SK-N-SH treated with all-trans-retinoic acid at 6 μM for 48 hours (cell line): ENCODE measurements around the gene AXIN1.

Experiments
- BACH2 ChIP-seq: fragments of 250-450 bp; sonication (Bioruptor Pico); IDR thresholded peaks from 2 replicates; pipeline ENCODE4 v1.9.0; 2021; ENCODE audit warnings: mild to moderate bottlenecking, borderline replicate concordance
- ESRRG ChIP-seq: fragments of 250-450 bp; sonication (Bioruptor Pico); IDR thresholded peaks from 2 replicates; pipeline ENCODE4 v1.6.1; 2021; ENCODE audit warnings: mild to moderate bottlenecking
- PPARA ChIP-seq: fragments of 250-450 bp; sonication (Bioruptor Pico); IDR thresholded peaks from 2 replicates; pipeline ENCODE4 v1.5.0; 2020; ENCODE audit warnings: mild to moderate bottlenecking, borderline replicate concordance
- TSHZ2 ChIP-seq: fragments of 250-450 bp; sonication (Bioruptor Pico); IDR thresholded peaks from 2 replicates; pipeline ENCODE4 v1.5.0; 2020; ENCODE audit warnings: mild to moderate bottlenecking, moderate library complexity
- ZC3H10 ChIP-seq: fragments of 250-450 bp; sonication (Bioruptor Pico); IDR thresholded peaks from 2 replicates; pipeline ENCODE4 v1.5.1; 2021; ENCODE audit warnings: mild to moderate bottlenecking, moderate library complexity

- TF ChIP-seq BACH2 (CRISPR knock-in tag): no peak
- no peak for TF ChIP-seq TSHZ2 (CRISPR knock-in tag)
- TF ChIP-seq ZC3H10: no peak
- TF ChIP-seq ESRRG (CRISPR knock-in tag): no peak
- TF ChIP-seq PPARA (CRISPR knock-in tag): no peak
Observed at GRCh38 chr16:305916-306626, 46.5 kb downstream of the AXIN1 start.
